ENCODE data around the gene DSCAM.

Gene DSCAM

GRCh38 chr21:40835184-40835694 is 11.7 kb downstream of the DSCAM start:
- no peak for DNase-seq

- no peak for DNase-seq
These were observed 13.8 kb downstream of the DSCAM start for GRCh38 chr21:40833184-40833583.

- DNase-seq, result no peak
These were observed 14.6 kb downstream of the DSCAM start for GRCh38 chr21:40832316-40832715.

- no peak for DNase-seq
These were observed 16.1 kb downstream of the DSCAM start for GRCh38 chr21:40830836-40831235.

- DNase-seq, result no peak
These were observed 17.2 kb downstream of the DSCAM start for GRCh38 chr21:40829791-40830190.

GRCh38 chr21:40829308-40829707 is 17.6 kb downstream of the DSCAM start:
- no peak for DNase-seq

- DNase-seq, result no peak
These were observed 19.4 kb downstream of the DSCAM start for GRCh38 chr21:40827509-40827908.

GRCh38 chr21:40819071-40819900 is 27.7 kb downstream of the DSCAM start:
- DNase-seq, result no peak

GRCh38 chr21:40813918-40814317 is 33.0 kb downstream of the DSCAM start:
- no peak for DNase-seq

GRCh38 chr21:40809673-40810197 is 37.2 kb downstream of the DSCAM start:
- DNase-seq, result no peak

- DNase-seq, result no peak
These were observed 43.9 kb downstream of the DSCAM start for GRCh38 chr21:40803101-40803500.

- no peak for DNase-seq
These were observed 46.8 kb downstream of the DSCAM start for GRCh38 chr21:40800126-40800525.

- no peak for DNase-seq
These were observed 49.1 kb downstream of the DSCAM start for GRCh38 chr21:40797891-40798290.

- DNase-seq, result no peak
These were observed 49.5 kb downstream of the DSCAM start for GRCh38 chr21:40797410-40797809.

GRCh38 chr21:40796464-40796863 is 50.5 kb downstream of the DSCAM start:
- DNase-seq, result no peak

GRCh38 chr21:40795313-40795712 is 51.6 kb downstream of the DSCAM start:
- DNase-seq, result no peak

- no peak for DNase-seq
These were observed 54.1 kb downstream of the DSCAM start for GRCh38 chr21:40792691-40793456.

- no peak for DNase-seq
These were observed 58.3 kb downstream of the DSCAM start for GRCh38 chr21:40788635-40789034.

- DNase-seq, result no peak
These were observed 63.6 kb downstream of the DSCAM start for GRCh38 chr21:40783404-40783803.

- DNase-seq, result no peak
These were observed 76.4 kb downstream of the DSCAM start for GRCh38 chr21:40770435-40771055.

GRCh38 chr21:40769231-40769630 is 77.7 kb downstream of the DSCAM start:
- DNase-seq, result no peak

- no peak for DNase-seq
These were observed 78.9 kb downstream of the DSCAM start for GRCh38 chr21:40768056-40768455.

- no peak for DNase-seq
These were observed 80.6 kb downstream of the DSCAM start for GRCh38 chr21:40766381-40766780.
